RPMI8226 (cell line): ENCODE measurements around the gene USP25.
"Not testable (repeated sequence)": the region's sequence is repeated elsewhere in the genome, so short reads cannot be mapped to it uniquely, and the experiment has no call there.

Experiments used
- DNase-seq: peaks from one replicate; pipeline ENCODE4 v3.0.0-alpha.2; 2015

USP25 gene

DNA sequence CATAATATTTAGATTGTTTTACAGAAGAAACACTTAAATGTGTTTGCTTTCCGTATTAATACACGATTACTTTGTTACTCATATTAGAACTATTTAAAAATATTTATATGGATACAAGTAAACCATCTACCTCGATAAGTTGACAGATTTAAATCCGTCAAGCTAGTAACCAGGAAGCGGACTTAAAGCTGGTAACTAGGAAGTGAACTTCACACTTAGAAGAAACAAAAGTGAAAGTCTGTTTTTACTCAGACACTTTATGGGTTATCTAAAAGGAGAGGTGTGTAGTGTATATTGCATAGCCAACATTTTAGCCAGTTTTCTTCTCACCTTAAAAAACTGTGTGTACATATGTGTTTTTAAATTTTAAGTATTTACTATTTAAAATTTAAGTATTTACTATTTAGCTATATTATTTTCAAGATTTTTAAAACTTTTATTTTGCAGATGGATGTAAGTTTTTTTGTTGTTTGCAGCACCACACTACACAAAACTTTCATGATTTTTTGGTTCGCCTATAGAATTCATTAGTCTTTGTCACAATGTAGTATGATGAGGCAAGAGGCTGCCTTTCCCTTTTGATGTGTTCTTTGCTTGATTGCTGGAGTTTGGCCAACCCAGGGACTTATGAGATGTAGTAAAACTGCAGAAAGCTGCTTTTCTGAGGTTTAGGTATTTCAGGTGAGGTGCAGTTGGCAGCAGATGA is 2.7 kb downstream of the USP25 start:
- peak; percentile 71 for DNase-seq

DNA sequence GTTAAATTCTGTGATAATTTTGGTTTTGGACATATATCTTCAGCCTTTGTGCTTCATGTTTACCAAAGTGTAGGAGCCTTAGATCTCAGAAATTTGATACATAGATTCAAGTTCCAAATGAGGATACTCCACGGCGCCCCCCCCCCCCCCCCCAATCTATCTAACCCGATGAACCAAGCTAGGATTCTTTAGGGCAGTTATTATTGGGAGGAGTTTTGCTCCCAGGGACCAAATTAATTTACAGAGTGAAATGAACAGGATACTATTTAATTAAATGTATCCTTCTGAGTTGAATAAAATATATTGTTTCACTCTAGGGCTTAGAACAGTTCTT is 3.2 kb downstream of the USP25 start:
- no peak for DNase-seq

DNA sequence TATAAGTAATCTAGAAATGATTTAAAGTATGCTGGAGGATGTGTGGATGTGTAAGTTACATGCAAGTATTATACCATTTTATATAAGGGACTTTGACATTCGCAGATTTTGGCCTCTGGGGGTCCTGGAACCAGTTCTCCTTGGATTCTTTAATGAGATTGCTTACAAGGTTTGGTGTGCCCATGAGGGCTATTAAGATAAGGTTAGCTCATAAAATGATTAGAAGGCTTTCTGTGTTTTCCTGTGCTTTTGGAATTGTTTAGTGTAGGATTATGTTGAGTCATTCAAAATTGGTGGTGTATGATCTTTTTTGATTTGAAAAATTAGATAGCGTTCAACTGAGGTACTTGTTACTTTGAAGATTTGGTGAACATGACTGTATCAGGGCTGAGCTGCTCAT is 5.6 kb downstream of the USP25 start:
- DNase-seq: no peak

DNA sequence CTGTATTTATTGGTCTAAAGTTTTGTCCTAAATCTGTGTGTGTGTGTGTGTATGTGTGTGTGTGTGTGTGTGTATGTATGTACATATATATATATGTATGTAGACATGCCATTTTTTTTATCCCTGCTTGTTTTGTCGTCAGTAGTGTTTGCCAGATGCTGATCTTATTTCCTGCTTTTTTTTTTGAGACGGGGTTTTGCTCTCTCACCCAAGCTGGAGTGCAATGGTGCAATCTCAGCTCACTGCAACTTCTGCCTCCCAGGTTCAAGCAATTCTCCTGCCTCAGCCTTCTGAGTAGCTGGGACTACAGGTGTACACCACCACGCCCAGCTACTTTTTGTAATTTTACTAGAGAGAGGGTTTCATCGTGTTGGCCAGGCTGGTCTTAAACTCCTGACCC is 6.1 kb downstream of the USP25 start:
- not testable (repeated sequence) for DNase-seq

DNA sequence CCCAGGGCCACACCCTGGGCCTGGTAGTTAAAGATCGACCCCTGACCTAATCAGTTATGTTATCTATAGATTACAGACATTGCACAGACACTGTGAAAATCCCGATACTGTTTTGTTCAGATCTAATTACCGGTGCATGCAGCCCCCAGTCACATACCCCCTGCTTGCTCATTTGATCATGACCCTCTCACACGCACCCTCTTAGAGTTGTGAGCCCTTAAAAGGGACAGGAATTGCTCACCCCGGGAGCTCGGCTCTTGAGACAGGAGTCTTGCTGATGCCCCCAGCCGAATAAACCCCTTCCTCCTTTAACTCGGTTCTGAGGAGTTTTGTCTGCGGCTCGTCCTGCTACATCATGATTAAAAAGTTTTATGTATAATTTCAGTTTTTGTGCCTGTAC is 9.0 kb downstream of the USP25 start:
- not testable (repeated sequence) for DNase-seq

DNA sequence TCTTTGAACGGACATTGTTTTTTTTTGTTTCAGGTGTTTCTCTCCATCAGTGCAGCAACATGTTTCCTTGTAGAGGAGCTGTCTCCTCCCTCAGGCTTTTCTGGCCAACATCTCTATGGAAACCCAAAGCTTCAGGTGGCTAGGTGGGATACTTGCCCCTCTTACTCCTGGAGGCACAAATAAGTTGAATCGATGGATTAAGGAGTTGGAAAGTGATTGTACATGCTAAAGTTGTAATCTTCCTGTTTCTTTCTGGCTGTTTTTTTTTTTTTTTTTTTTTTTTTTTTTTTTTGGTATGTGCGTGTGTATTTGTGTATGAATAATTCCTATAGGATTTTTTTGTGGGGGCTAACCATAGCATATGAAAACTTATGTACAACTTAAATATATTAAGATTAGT is 10.6 kb downstream of the USP25 start:
- DNase-seq: no peak

DNA sequence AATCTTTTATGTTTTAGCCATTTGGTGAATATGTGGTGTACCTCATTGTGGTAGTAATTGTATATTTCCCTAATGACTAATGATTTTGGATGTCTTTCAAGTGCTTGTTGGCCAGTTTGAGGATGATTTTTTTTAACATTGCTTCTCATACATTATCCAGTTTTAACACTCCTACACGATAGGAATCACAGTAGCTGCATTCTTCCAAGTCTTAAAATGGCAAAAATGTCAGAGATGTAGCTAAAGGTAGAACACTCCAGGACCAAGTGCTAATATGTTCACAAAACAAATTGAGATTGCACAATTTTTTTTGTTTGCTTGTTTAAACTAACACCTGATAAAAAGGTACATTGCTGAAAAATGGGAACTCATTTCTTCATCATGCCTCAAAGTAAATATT is 11.7 kb downstream of the USP25 start:
- no peak for DNase-seq

DNA sequence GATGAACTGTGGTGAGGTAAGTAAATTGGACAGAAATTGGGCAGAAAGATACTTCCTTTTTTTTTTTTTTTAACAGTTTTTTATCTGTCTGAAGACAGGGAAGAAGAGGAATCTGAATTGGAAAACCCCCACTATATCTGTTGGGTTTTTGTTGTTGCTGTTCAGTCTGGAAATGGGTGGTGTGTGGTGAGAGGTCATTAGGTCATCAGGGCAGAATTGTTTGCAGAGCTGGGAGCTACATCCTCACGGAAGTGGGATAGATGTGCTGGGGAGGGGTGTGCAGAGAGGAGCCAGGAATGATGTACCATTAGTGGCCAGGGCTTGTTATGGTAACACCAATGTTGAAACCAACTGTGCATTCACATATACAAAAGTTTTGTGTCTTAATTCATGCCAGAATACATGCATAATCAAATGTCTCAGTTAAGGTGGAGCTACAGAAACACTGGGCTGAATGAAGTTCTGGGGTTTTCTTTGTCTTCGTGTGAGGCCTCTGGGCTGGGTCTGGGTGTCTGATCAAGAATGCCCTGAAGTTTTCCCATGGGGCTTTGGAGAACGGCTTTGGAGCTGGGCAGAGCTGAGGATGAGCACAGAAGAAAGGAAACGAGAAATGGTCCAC is 12.4 kb downstream of the USP25 start:
- no peak for DNase-seq

DNA sequence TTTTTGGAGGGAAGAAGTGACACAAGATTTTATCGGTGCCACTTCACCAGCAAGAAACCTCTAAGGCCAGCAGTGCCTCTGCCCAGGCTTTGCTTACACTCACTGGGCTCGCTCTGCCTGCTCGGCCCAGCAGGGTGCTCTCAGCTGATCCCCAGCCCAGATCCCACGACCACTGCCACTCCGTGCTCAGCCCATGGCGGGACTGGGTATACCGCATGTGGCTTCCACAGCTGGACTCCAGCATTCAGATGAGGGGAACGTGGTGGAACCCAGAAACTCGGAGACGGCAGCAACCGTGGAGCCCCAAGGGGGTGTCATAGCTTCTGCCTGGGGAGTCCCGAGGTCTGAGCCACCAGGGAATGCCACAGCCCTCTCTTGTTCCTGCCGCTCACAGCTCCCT is 12.9 kb downstream of the USP25 start:
- no peak for DNase-seq

DNA sequence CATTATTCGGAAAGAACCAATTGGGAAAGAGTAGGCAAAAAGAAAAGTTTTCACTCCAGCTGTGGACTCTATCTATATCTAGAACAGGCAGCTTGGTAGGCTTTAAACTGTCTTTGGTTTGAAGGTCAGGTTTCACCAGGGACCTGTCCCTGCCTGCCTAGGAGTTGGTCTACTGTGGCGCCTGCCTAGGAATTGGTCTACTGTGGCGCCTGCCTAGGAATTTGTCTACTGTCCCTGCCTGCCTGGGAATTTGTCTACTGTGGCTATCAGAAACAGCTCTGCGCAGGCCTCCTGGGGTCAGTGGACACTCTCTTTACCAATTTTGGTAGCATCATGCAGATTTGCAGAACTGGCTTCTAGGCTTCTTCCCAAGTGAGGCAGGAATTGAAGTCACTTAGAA is 13.8 kb downstream of the USP25 start:
- no peak for DNase-seq

DNA sequence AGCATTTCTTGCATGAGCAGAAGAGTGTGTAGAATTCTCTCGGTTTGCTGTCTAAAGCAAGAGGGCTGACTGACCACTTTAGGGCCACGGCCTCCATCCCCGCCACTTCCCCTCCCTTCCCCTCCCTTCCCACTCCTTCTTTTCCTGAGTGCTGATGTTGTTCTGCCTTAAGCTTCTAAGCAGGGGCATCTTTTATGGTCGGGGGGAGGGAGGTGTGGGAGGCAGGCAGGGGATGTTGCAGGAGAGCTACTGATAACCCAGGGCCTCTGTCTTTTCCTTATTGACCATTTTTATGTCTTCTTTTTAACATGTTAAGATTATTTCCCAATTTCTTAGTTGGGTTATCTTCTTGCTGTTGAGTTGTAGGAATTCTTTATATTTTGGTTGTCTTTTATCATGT is 15.1 kb downstream of the USP25 start:
- no peak for DNase-seq

DNA sequence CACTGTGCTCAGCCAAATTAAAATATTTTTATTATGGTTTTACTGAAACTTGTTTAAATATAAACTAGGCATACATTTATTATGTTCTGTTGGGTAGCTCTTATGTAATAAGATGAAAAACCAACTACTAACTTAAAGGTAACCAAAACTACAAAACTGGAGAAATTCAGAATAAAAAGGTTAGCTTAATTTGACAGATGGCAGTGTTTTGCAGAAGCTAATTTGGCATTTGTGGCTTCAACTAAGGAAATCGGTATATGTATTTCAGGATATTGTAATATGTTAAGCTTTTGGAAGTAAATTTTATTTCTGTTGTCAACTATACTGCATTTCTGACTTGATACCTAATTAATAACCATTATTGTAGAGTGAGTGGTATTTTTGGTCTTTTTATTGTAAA is 18.8 kb downstream of the USP25 start:
- no peak for DNase-seq

DNA sequence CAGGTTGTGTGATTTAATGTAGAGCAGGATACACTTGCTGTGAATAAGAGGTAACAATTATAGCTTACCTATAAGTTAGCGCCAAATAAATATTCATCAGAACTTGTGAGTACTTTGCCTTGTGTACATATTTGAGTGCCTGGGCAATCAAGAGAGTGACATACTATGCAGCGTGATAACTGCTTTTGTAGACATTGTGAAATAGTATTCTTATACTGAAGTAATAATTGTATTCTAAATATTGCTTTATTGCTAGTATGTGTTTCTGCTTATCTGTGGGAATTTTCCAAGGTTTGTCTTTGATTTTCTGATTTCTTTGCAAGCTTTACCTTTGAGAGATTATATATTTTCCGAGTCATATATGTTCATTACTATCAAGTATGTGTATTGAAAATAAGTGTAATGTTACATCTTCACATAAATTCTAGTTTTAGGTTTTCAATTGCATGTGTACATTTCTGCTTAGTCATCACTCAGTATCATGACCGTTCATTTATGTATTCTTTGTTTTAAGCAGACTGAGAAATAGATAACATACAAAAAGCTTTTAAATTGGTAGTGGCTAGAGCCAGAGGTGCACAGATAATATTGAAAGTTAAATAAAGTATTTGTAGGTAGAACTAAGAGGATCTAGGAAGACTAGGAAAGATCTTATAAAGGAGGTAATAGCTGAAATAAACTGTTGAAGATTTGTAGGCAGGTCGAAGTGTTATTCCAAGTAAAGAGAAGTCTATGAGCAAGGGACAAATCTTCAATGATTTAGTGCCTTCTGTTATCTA is 19.5 kb downstream of the USP25 start:
- no peak for DNase-seq

DNA sequence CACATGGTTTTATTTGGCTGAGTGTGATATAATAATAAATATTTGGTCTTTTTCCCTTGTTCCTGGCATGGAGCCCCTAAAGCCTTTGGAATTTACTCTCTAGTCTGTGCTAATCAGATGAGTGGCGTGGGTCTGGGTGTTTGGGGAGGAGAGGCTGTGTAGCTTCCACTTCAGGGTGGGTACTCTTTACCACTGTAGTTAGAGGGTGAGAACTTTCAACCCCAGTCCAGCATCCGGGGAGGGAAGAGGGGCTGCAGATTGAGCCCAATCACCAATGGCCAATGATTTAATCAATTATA is 20.0 kb downstream of the USP25 start:
- no peak for DNase-seq

DNA sequence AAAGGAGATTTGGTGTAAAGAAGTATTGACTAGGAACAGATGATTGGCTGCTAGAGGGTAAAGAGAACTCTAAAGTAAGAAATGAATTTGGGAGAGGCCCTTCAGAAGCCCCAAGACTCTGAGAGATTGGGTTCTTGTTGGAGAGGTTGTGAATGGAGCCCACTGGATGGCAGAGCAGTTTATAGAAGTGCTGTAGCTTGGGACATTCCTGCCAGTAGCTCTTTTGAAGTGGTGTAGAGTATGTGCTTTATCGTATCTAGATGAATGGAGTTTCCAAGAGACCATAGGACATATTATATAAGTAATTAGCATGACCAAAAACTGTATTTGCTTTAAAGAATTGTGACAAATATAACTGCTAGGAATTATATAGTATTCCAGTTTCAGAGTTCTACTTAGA is 21.3 kb downstream of the USP25 start:
- DNase-seq: no peak

DNA sequence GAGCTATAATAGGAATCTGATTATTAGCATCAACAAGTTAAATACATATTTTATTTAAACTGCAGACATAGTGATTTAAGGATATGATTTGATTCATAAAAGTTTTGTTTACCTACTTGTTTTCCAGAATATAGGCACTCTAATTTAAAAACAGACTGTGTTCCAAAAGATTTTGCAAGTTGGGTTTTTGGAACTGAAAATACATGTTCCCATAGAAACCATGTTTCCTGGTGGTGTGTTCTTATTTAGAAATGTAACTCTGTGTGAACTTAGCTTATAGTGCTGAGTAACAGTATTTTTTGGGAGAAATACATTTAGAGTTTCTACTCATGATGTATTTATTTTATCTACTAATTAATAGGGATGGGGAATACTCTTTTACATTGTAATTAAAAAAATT is 21.8 kb downstream of the USP25 start:
- DNase-seq: no peak

DNA sequence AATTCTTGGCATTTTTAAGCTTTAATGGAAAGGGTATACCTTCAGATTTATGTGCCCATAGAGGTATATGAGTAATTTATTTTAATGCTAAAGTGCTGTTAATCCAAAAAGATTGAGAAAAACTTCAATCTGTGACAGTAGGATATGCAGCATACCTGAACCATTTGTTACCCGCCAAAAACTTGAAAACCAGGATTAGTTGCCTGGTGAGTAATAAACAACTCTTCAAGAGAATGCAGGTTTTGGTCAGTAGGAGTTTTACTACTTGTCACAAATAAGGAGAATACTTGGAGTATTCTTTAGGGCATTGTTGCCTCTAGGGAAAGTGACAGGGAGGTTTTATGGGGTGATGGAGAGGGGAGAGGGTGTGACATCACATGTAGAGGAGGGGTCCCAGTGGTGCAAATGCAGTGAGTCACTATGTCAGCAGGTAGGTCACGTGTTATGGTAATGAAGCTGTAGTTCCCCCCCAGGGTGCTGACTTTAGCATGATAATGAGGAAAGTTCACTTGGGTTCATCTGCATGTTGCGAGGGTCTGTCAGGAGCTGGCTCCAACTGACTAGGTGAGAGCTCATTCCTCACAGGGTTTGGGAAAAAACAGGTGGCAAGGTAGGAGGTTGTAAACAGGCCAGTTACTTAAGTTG is 23.1 kb downstream of the USP25 start:
- DNase-seq: no peak

DNA sequence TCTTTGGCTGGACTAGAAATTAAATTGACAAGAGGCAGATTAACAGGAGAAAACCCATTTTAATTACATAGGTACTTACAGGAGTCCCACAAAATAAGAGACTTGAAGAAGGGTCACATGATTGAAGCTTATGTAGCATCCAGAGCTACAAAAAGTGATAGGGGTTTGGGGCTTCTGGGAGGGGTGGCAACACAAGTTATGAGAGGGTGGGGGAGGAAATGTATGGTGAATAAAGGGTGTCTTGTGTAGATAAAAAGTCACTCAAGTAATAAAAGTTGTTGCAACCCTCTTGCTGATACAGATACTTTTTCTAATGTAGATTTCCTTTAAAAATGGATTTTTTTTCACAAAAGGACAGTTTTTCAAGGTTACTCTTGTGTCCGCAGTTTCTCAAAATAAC is 24.0 kb downstream of the USP25 start:
- no peak for DNase-seq

DNA sequence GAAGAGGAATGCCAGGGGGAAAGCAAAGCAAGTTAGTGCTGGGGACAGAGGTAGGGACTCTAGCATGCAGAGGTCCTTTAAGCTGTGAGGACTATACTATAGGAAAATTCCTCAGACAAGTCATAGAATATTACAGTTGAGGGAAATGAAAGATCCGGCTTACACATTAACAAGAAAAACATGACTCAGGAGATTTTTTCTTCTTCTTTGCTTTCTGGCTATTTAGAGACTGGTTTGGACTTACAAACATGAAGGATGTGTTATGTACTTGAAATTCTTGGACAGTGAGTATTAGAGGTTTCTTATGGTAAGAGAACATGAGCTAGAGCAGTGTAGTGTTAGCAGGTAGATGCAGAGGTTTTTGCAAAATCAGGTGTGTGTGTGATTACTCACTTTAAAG is 24.9 kb downstream of the USP25 start:
- DNase-seq: no peak

DNA sequence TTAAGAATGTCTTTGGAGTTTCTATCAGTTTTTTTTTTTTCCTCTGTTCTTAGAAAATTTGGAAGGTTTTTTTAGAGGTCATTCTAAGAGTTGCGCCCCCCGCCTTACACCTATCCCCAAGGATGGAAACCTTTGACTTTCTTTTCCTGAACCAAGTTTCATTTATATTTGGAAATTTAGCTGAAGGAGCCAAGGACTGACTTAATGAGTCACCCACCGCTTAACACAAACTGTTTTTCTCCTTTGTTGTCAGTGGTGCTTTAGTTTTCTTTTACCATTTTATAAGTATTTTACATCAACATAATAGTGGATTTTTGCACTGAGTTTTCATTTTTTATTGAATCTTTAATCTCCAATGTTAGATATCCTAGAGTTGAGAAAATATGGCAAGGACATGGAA is 25.3 kb downstream of the USP25 start:
- no peak for DNase-seq

DNA sequence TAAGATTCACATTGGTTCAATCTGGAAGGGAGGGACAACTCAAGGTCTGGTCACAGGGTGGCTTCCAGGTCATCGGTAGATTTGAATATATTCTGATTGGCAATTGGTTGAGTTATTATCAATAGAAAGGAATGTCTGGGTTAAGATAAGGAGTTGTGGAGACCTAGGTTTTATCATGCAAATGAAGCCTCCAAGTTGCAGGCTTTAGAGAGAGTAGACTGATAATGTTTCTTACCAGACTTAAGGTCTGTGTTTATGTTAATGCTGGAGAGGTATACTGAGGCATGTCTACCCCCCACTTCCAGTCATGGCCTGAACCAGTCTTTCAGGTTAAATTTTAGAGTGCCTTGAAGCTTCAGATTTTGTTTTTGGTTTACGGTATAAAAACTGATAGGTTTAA is 29.7 kb downstream of the USP25 start:
- DNase-seq: no peak

DNA sequence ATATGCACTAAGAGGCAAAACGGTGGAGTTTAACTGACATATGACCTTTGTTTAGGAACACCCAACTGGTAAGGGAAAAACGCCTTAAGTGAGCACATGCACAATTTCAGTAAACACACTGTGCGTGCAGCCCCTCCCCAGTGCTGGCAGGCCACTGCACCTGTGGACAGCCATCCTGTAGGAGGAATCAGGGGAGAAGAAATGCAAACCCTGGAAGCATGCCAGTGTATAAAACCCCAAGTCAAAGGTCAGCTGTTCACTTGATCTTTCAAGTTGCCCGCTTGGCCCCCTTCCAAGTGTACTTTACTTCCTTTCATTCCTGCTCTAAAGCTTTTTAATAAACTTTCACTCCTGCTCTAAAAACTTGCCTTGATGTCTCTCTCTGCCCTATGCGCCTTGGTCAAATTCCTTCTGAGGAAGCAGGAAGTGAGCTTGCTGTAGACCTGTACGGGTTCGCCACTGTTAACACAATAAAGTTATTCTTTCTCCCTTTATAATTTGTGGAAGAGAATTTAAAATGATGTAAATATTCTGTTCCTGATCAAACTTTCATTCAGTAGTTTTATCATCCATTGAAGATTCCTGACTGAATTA is 31.8 kb downstream of the USP25 start:
- DNase-seq: peak; percentile 30

DNA sequence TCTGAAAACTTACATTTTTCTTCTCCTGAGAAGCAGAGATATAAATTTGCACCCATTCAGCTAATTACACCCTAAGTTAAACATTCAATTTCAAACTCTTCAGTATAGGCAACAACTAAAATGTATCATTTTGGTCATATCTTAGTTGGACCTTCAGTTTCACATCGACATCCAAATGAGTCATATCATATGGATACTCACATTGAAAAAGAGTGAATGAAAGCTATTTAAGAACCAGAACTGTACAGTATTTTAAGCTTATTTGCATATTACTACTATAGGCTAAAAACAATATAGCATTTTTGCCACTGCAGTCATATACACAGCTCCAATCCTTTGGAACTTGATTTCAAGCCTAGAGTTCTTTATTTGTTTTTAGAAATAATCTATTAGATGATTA is 33.6 kb downstream of the USP25 start:
- DNase-seq: no peak

DNA sequence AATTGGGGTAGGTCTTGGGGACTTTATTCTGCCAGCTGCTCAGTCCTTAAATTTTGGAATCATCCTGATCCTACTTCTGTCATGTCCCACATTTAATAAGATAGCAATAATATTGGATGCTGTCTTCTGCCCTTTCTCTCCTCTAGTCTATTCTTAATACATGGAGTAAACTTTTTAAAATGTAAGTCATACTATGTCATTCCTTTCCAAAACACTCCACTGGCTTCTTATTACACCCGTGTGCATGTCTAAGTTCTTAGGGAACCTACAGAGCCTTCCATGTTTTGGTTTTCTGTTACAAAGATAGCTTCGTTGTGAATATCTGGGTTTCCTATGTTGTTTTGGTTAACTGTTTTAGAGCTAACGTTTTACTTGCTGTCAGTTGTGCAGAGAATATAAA is 35.1 kb downstream of the USP25 start:
- DNase-seq: no peak
